Ramos (cell line): ENCODE results near the gene IFITM1.
"Not testable (repeated sequence)": the region's sequence is repeated elsewhere in the genome, so short reads cannot be mapped to it uniquely, and the experiment has no call there.

ENCODE experiments used
- in situ Hi-C: fragments of 300-500 bp; cut with MboI; formaldehyde crosslinking; loops from one replicate; pipeline ENCODE4 v1.14.3; 2022; ENCODE audit warnings: low sequenced_read_pairs; ENCODE audit not compliant: unreplicated experiment

Gene IFITM1

GRCh38 chr11:360326-361280, 46.8 kb downstream of the IFITM1 start:
- in situ Hi-C loops: no loop called here

- in situ Hi-C loops: no loop called here
Observed at GRCh38 chr11:362642-363442, 49.0 kb downstream of the IFITM1 start.

- in situ Hi-C loops: not testable (repeated sequence)
Observed at GRCh38 chr11:363443-363805, 49.6 kb downstream of the IFITM1 start.

- in situ Hi-C loops: no loop called here
Observed at GRCh38 chr11:363948-364761, 50.3 kb downstream of the IFITM1 start.
